Esophagus muscularis mucosa (tissue), 4 donors: ENCODE results near the gene LTA4H. TPM values are rescaled to one million over a fixed set of nuclear protein-coding genes. Genes with fewer than 3 reads are reported as not detected.
A peak's percentile ranks its signal among the peaks of the same experiment; 100 is the strongest.

Experiments used
- DNase-seq: peaks from one replicate; pipeline ENCODE4 v3.0.0-alpha.2; 2017; ENCODE audit errors: extremely low spot score
- H3K27ac ChIP-seq, 4 donors: fragments of 200-600 bp; sonication (generic); replicated peaks in 1 of 4; 1 replicate in 3 of 4; 2 replicates in 1 of 4; pipeline ENCODE4 v1.5.1; 2016 to 2019; ENCODE audit warnings: mild to moderate bottlenecking in 1 of 4
- H3K27me3 ChIP-seq, 4 donors: fragments of 200-600 bp; sonication (generic); one replicate each; pipeline versions ENCODE4 v1.5.1 to v1.6.0; 2016 to 2019
- H3K36me3 ChIP-seq, 4 donors: fragments of 200-600 bp; sonication (generic); one replicate each; pipeline ENCODE4 v1.5.1; 2016 to 2019
- H3K4me1 ChIP-seq, 4 donors: fragments of 200-600 bp; sonication (generic); one replicate each; pipeline ENCODE4 v1.5.1; 2016 to 2019
- H3K4me3 ChIP-seq, 4 donors: fragments of 200-600 bp; sonication (generic); 1 replicate in 2 of 4; 2 replicates in 2 of 4; pipeline ENCODE4 v1.5.1; 2016 to 2019; ENCODE audit warnings: mild to moderate bottlenecking in 4 of 4, moderate library complexity in 1 of 4
- H3K9me3 ChIP-seq, 4 donors: fragments of 200-600 bp; sonication (generic); 1 replicate in 3 of 4; 2 replicates in 1 of 4; pipeline ENCODE4 v1.5.1; 2016 to 2019
- EP300 ChIP-seq: sonication (generic); formaldehyde crosslinking; IDR thresholded peaks from one replicate; pipeline ENCODE4 v1.6.1; 2017; ENCODE audit warnings: antibody characterized with exemption
- POLR2A ChIP-seq: fragments of 450-650 bp; IDR thresholded peaks from one replicate; pipeline ENCODE4 v1.6.1; 2017; ENCODE audit warnings: antibody characterized with exemption, moderate library complexity, mild to moderate bottlenecking, low read depth
- POLR2AphosphoS5 ChIP-seq, 2 donors: sonication (generic); formaldehyde crosslinking; IDR thresholded peaks; one replicate each; pipeline ENCODE4 v1.6.1; 2017; ENCODE audit warnings: antibody characterized with exemption in 2 of 2
- WGBS: methylation state at CpG from one replicate; pipeline ENCODE4 v1.1.5; 2018; 5-methylcytosine and 5-hydroxymethylcytosine counted together
- intact Hi-C: fragments of 100-400 bp; cut with DNase I; formaldehyde crosslinking; loops from one replicate; pipeline ENCODE4 v1.15.1; 2023
- total RNA-seq, 4 donors: library from RNA; depleted of rRNA; stranded (reverse); fragments of >200 nt; gene quantifications; one replicate each; pipeline versions ENCODE4 v1.1.0 to v1.2.1, GENCODE V29; 2016
- TF ChIP-seq, protein P1 (sequence below), 3 experiments: fragments of 200-600 bp in 2 of 3; fragments of 450-650 bp in 1 of 3; sonication (generic) in 2 of 3; IDR thresholded peaks; one replicate each; pipeline ENCODE4 v1.5.1; 2017 to 2019; ENCODE audit warnings: antibody characterized with exemption in 3 of 3, mild to moderate bottlenecking in 2 of 3, moderate library complexity in 1 of 3

The LTA4H gene
- total RNA-seq, 4 donors from 2014 or later = 47.8 to 75.0 (median 64.5) TPM

DNA sequence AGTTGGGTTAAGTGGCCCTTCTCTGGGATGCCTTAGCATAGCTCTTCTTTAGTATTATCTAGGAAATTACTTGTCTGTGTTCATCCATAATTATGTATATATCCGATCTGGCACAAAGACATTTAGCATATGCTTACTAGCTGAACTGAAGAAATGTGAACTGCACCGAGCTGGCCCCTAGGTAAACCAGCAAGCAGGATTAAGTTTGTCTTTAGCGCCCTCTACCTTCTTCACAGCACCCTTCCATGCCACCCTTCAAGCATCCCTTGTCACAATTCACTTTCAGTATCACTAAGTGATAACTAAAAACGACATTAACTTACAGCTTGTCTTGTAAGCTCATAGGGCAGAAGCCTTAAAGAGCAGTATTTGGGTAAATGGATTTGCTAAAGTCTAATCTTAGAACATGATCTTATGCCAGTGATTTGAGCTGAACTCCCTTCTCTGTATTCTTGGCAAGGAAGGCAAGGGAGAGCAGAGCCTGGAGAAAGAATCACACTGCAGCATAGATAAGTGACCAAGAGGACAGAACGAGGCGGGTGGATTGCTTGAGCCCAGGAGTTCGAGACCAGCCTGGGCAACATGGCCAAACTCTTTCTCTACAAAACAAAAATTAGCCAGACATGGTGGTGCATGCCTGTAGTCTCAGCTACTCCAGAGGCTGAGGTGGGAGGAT lies 36.6 kb downstream of the LTA4H start:
- Histone ChIP-seq H3K27me3 (no peaks in the 10 kb centered on the region), H3K36me3 (peaks cover 15 to 44% (median 27%) of the 10 kb centered on the region in 4 donors), H3K4me3 (no peak overlapping the region), H3K27ac (no peak overlapping the region), H3K9me3 (no peaks in the 10 kb centered on the region), H3K4me1 (peaks cover 0 to 12% (median 2%) of the 10 kb centered on the region in 4 donors)
- intact Hi-C loops = loop anchor here (1.0 to 10.0 kb wide), 3 partner anchors 79 to 416 kb away; no protein-coding TSS in a partner anchor
- TF ChIP-seq, protein P1, sequence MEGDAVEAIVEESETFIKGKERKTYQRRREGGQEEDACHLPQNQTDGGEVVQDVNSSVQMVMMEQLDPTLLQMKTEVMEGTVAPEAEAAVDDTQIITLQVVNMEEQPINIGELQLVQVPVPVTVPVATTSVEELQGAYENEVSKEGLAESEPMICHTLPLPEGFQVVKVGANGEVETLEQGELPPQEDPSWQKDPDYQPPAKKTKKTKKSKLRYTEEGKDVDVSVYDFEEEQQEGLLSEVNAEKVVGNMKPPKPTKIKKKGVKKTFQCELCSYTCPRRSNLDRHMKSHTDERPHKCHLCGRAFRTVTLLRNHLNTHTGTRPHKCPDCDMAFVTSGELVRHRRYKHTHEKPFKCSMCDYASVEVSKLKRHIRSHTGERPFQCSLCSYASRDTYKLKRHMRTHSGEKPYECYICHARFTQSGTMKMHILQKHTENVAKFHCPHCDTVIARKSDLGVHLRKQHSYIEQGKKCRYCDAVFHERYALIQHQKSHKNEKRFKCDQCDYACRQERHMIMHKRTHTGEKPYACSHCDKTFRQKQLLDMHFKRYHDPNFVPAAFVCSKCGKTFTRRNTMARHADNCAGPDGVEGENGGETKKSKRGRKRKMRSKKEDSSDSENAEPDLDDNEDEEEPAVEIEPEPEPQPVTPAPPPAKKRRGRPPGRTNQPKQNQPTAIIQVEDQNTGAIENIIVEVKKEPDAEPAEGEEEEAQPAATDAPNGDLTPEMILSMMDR (IDR thresholded peaks at IDR 0.05) = peak; percentile 63 to 75 (median 73)
- no peak for TF ChIP-seq POLR2AphosphoS5 (IDR thresholded peaks at IDR 0.05)
- no peak for DNase-seq
- WGBS = 27% methylated on average over 7 of the region's 7 CpGs

DNA sequence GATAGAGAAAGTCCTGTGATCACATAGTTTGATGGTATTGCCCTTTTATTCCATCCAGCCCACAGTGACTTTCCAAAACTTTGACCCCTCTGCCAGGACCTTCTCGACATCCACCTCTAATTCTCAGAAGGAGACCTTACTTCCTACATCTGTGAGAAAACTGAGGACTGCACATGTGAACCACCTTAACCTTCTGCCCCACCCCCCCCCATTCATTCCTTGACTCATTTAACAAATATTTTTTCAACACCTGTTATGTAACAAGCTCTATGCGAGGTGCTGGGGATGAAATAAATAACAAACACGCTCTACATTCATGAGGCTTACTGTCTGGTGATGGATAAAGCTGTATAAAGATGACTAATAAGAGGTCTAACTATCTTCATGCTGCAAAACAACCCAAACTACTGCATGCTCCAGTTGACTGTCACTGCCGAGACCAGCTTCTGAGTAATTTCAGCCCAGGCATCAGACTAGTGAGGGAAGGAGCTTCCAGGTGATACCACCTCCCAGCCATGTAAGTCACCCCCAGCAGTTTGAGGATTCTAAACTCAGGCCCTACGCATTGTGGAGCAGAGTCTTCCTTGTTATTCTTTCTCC lies 37.4 kb downstream of the LTA4H start:
- TF ChIP-seq, protein P1 (IDR thresholded peaks at IDR 0.05) = no peak
- no peak for TF ChIP-seq EP300
- TF ChIP-seq POLR2AphosphoS5 (IDR thresholded peaks at IDR 0.05) = no peak
- WGBS = 90% methylated on average over 5 of the region's 5 CpGs
- DNase-seq = no peak
- Histone ChIP-seq H3K27ac (no peak overlapping the region), H3K4me3 (no peak overlapping the region), H3K27me3 (no peaks in the 10 kb centered on the region), H3K4me1 (peaks cover 0 to 12% (median 2%) of the 10 kb centered on the region in 4 donors), H3K36me3 (peaks cover 9 to 36% (median 24%) of the 10 kb centered on the region in 4 donors), H3K9me3 (no peaks in the 10 kb centered on the region)
- intact Hi-C loops = loop anchor here (1.0 to 10.0 kb wide), 3 partner anchors 79 to 416 kb away; no protein-coding TSS in a partner anchor

DNA sequence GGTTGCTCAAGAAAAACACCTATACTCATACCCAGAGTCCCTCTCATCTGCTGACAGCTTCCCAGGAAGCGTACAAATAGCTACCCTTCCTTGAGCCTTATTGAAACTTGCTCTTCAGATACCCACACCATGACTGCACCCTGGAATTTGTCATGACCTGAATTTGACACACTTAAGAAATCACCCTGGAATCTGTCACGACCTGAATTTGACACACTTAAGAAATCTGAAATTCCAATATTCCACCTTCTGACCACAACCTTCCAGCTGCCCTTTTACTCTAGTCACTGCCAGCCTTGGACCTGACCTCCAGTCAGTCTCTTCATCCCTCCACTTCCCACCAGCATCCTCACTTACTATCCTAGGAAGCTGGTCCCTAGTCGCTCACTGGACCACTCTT lies 38.1 kb downstream of the LTA4H start:
- no peak for DNase-seq
- Histone ChIP-seq H3K9me3 (no peaks in the 10 kb centered on the region), H3K27ac (no peak overlapping the region), H3K27me3 (no peaks in the 10 kb centered on the region), H3K4me1 (peaks cover 0 to 12% (median 2%) of the 10 kb centered on the region in 4 donors), H3K36me3 (peaks cover 4 to 30% (median 16%) of the 10 kb centered on the region in 4 donors), H3K4me3 (no peak overlapping the region)
- 95% methylated on average over 3 of the region's 3 CpGs for WGBS
- intact Hi-C loops = loop anchor here (5.0 to 10.0 kb wide), 2 partner anchors 172 to 415 kb away; no protein-coding TSS in a partner anchor
- TF ChIP-seq POLR2A = no peak
- TF ChIP-seq, protein P1 (IDR thresholded peaks at IDR 0.05) = no peak

DNA sequence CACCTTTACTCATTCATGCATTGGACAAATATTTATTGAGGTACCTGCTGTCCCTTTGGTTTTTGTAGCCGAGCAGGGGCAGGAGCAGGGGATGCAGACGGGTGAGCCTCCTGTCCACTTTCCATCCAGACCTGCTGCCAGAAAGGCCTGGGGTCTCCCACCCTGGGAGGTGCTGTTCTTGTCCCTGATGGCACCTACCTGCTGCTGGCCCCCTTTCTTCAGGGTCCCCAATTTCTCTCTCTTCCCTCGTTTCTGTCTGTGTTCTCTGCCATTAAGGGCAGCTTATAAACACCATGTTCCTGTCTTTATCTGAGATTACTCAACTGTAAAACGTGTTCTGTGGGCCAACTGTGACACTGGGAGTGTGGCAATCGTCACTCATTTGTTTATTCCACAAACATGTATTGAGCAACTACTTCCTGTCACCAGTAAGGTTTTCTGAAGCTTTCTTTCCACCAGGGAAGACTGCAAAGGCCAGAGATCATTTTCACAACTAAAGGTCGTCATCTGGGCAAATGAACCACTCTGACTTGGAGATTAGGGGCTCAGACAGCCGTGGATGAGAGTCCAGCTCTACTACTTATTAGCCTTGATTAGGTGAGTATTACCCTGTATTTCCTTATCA lies 39.2 kb downstream of the LTA4H start, which contains the start of gene HAL:
Gene HAL, minus strand, starts transcription at position 311 of the 625 bp plus-strand sequence. CDS start 434 bp downstream, outside the sequence.
- Histone ChIP-seq H3K36me3 (peaks cover 4 to 18% (median 7%) of the 10 kb centered on the region in 4 donors), H3K27ac (no peak within 1 kb of the TSS), H3K9me3 (no peaks in the 10 kb centered on the region), H3K27me3 (no peaks in the 10 kb centered on the region), H3K4me1 (peaks cover 0 to 12% (median 2%) of the 10 kb centered on the region in 4 donors), H3K4me3 (no peak within 1 kb of the TSS)
- TF ChIP-seq POLR2AphosphoS5 (IDR thresholded peaks at IDR 0.05) (no peak), POLR2A (no peak)
- WGBS = 70% methylated on average over 7 of the region's 7 CpGs
- no peak for DNase-seq
- intact Hi-C loops = loop anchor here (5.0 to 10.0 kb wide), 2 partner anchors 171 to 414 kb away; no protein-coding TSS in a partner anchor
